Islet precursor cell (in vitro differentiated cells): ENCODE results near the gene OOSP1.
"Not testable (repeated sequence)": the region's sequence is repeated elsewhere in the genome, so short reads cannot be mapped to it uniquely, and the experiment has no call there.

Source experiments
- DNase-seq: peaks from one replicate; pipeline ENCODE4 v3.0.0-alpha.2; 2018

The OOSP1 gene

GRCh38 chr11:59938132-59938531, at the start of gene OOSP1:
Gene OOSP1, plus strand, starts transcription at chr11:59938432. Its CDS starts 23 bp downstream, at chr11:59938455.
- no peak for DNase-seq

- peak; percentile 76 for DNase-seq
Measured at GRCh38 chr11:59891781-59892181, 46.5 kb upstream of the OOSP1 start.

GRCh38 chr11:59894616-59895015, 43.6 kb upstream of the OOSP1 start:
- DNase-seq = no peak

DNA sequence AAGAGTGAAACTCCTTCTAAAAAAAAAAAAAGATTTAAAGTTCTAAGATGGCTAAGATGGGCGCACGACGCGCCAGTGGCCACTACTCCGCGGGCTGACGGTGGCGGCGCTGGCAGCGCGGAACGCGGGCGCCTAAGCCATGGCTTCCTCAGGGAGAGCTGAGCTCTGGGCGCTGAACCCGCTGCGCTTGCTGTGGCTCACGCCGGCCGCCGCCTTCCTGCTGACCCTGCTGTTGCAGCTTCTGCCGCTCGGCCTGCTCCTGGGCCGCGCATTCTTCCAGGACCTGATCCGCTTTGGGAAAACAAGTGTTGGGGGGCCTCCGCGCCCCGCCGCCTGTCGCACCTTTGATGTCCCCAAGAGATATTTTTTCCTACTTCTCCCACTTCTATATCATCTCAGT, 40.2 kb upstream of the OOSP1 start:
- no peak for DNase-seq

DNA sequence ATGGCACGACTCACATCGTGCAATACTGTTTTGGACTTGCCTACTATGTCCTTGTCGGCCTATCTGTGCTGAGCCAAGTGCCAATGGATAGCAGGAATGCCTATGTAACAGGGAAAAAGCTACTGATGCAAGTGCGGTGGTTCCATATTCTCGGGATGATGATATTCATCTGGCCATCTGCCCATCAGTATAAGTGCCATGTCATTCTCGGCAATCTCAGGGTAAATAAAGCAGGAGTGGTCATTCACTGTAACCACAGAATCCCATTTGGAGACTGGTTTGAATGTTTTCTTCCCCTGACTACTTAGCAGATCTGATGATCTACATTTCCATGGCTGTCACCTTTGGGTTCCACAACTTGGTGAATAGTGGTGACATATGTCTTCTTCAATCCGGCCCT, 39.6 kb upstream of the OOSP1 start:
- DNase-seq = no peak

- peak; percentile 61 for DNase-seq
Measured at GRCh38 chr11:59899532-59899931, 38.7 kb upstream of the OOSP1 start.

- DNase-seq = no peak
Measured at GRCh38 chr11:59900366-59901126, 37.7 kb upstream of the OOSP1 start.

DNA sequence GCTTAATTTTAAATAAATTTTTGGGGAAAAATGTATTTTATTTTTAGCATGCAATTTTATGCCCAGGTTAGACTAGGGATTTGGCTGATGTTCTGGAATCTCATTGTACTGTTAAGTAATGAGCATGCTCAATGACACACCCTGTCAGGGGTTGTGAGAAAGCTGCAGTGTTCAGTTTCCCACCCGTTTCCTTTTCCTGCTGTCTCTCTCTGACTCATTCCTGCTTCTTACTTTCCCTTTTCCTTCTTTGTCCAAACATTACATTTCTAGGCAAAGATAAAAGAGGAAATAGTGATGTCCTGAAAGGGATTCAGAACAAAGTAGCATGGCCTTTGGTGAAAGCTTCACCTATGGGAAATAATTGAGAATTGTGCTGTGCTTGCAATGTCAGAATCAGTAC, 36.9 kb upstream of the OOSP1 start:
- peak; percentile 71 for DNase-seq

- DNase-seq = not testable (repeated sequence)
Measured at GRCh38 chr11:59903569-59903968, 34.7 kb upstream of the OOSP1 start.

- DNase-seq = no peak
Measured at GRCh38 chr11:59918480-59918879, 19.8 kb upstream of the OOSP1 start.

GRCh38 chr11:59918987-59919589, 19.1 kb upstream of the OOSP1 start:
- no peak for DNase-seq

DNA sequence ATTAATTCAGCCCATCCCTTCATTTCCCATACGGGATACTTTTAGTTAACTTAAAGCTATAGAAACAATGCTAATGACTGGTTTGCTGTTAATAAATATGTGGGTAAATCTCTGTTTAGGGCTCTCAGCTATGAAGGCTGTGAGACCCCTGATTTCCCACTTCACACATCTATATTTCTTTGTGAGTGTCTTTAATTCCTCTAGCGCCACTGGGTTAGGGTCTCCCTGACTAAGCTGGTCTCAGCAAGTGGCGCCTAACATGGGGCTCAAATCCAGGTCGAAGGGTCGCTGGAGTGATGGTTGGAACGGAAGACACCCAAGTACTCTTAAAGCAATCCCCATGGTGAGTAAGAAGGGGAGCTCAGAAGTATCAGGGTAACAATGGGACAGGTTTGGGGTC, 14.4 kb upstream of the OOSP1 start:
- no peak for DNase-seq

DNA sequence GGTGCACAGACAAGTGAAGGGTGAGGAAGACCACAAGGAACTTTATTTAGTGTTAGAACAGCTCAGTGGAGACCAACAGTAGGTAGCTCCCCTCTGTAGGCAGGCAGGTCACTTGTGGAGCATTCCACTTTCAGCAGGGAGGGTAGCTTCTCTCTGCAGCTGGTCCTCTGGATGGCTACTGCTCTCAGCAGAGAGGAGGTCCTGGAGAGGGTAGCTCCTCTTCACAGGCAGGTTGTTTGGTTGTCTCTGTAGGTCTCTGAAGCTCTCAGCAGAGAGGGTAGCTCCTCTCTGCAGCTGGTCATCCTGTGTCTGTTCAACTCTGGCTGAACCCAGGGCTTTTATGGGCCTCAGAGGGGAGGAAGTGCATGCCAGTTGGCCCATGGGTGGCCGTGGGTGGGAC, 6.5 kb upstream of the OOSP1 start:
- no peak for DNase-seq

- no peak for DNase-seq
Measured at GRCh38 chr11:59938718-59939117, 486 bp downstream of the OOSP1 start.

GRCh38 chr11:59939482-59939881, 1.2 kb downstream of the OOSP1 start:
- DNase-seq = no peak

- no peak for DNase-seq
Measured at GRCh38 chr11:59941091-59941490, 2.9 kb downstream of the OOSP1 start.

DNA sequence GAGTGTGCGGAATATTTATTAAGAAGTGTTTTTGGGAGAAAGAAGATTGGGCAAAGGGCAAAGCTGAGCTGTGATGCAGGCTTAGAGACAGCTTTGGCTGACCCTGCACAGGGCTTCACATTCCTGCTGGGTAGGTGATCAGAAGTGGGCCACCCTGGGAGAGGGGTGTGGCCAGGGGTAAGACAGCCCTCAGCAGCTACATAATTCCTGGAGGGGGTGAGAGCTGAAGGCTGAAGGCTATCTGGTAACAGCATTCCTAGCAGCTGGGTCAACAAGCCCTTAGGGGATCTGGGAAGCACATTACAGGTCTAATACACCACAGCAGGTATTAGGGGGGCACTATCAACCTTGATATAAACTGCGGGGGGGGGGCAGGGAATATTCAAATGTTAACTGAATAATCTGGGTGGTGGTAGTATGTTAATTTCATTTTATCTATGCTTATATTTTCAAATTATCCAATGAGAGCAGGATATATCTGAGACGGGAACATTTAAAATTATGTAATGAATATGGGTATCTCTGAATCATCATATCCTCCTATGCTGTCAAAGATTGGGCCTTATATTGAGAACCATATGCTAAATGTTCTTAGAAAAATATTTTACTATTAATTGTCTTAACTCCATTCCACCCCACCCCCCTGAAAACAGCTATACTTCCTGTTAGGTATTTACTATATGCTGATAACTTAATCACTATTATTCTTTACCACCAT, 5.9 kb downstream of the OOSP1 start:
- DNase-seq = peak; percentile 54

DNA sequence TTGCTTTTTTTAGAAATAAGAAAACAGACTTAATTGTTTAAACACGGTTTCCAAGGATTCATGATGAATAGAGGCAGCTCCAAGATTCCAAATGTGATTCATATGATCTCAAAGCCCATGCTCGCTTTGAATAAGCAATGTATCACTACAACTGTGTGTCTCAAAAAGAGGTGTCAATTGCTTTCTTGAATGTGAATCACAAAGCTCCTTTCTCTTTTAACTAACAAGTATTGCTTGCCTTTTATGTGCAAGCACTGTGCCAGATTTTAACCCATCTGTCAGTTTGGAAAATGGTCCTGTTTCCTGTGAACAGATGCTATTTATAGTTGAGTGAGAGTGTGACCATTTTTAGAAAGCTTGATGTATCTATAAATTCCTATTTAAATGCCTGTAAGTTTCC, 6.5 kb downstream of the OOSP1 start:
- DNase-seq = no peak

DNA sequence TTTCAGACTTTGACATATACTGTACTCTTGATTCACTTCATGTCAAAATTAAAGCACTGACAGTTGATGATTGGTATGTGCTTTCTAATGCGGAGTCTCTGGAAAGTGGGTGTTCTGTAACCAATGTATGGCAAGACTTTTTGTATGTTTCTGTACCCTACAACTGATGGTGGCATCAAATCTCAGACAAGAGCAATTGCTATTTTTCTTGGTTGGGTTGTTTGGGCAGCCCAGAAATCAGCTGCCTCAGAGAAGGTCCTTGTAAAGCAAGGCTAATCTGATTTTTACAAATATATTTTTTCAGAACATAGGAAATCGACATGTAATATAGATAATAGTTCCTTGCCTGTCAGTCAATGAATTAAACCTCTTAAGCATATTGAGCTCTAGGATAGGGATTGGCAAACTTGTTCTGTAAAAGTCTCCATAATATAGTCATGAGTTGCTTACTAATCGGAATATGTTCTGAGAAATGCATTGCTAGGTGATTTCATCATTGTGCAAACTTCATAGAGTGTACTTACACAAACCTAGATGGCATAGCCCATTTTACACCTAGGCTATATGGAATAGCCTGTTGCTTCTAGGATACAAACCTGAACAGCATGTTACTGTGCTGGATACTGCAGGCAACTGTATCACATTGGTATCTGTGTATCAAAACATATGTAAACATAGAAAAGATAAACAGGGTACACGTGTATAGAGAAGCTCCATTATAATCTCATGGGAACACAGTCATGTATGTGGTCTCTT, 15.4 kb downstream of the OOSP1 start:
- no peak for DNase-seq

- no peak for DNase-seq
Measured at GRCh38 chr11:59954219-59954847, 16.1 kb downstream of the OOSP1 start.

- DNase-seq = no peak
Measured at GRCh38 chr11:59957094-59957493, 18.9 kb downstream of the OOSP1 start.

GRCh38 chr11:59960502-59961381, 22.5 kb downstream of the OOSP1 start:
- no peak for DNase-seq
